GM10266 (cell line): ENCODE measurements around the gene ANO5.

Experiments used
- DNase-seq: peaks from one replicate; pipeline ENCODE4 v3.0.0; 2012; ENCODE audit errors: extremely low spot score
- CTCF ChIP-seq: IDR thresholded peaks from 2 replicates; pipeline ENCODE4 v1.5.1; 2012; ENCODE audit warnings: mild to moderate bottlenecking, low read depth; ENCODE audit not compliant: control insufficient read depth, insufficient read depth; ENCODE audit errors: missing control alignments

The ANO5 gene

DNA sequence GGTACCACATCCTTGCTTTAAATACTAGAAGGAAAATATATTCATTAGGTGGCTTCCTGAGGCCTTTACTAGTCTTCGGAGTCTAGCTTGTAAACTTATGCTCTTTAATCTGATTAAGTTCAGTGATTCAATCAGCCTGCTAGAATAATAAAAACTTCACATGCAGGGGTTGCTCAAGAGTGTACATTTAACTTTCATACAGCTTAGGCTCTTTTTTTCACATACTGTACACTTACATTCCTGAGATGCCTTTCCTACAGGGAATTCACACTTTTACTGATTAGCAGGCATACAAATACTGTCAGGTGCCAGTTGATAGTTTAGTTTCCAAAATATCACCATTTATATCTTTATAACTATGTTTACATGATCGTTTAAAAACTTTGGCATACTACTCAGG is 3.2 kb upstream of the ANO5 start:
- TF ChIP-seq CTCF, result no peak

DNA sequence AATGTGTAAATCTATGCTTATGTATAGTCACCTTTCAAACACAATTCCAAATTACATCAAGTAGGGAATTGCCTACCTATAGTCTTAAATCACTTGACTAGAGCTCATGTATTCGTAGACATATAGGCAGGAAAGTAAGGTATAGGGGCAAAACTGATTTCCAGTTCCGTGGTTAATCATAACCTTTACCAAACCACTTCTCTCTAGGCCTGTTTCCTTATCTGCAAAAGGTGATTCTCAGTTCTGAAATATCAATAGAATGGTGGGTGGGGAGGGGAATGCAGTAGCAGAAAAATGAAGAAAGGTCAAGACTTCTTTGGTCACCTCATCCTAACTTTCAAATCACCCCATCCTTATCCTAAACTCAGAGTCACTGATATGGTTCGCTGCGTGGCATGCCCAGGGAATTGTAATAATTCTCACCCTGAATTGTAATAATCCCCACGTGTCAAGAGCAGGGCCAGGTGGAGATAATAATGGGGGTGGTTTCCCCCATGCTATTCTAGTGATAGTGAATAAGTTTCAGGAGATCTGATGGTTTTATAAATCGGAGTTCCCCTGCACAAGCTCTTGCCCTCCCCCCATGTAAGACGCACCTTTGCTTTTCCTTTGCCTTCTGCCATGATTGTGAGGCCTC is 1.9 kb upstream of the ANO5 start:
- DNase-seq, result no peak
- TF ChIP-seq CTCF, result no peak

More for the DNA sequence above, 3.2 kb upstream of the ANO5 start:
- no peak for DNase-seq

DNA sequence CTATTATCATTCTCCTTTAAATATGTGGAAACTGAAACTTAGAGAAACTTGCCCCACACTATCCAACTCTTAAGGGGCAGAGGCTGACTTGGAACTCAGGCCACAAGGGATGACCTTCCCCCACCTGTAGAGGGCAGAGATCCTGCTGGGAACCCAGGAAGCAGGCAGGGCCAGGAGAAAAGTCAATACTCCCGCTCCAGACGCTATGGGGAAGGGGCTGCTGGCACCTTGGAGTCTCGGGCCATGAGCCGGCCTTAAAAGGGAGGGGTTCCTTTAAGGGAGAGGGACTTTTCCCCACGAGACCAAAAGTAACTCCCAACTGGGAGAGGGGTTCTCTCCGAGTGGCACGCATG is 620 bp upstream of the ANO5 start:
- DNase-seq, result peak; percentile 23
- TF ChIP-seq CTCF, result peak; percentile 40

GRCh38 chr11:22193348-22194051 is 615 bp downstream of the ANO5 start:
- no peak for TF ChIP-seq CTCF
- peak; percentile 25 for DNase-seq

DNA sequence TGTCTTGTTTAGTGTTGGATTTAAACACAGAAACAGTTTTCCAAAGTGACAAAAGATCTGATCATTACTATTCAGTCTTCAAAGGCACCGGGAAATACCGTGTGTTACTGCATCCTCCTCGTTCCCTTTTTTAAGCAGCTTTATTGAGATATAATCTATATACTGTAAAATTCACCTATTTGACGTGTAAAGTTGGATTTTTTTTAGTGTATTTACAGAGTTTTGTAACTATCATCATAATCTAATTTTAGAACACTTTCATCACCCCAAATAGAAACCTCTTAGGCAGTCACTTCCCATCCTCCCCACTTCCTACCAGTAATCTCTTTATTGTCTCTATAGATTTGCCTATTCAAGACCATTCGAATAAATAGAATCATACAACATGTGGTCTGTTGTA is 1.4 kb downstream of the ANO5 start:
- DNase-seq, result no peak

DNA sequence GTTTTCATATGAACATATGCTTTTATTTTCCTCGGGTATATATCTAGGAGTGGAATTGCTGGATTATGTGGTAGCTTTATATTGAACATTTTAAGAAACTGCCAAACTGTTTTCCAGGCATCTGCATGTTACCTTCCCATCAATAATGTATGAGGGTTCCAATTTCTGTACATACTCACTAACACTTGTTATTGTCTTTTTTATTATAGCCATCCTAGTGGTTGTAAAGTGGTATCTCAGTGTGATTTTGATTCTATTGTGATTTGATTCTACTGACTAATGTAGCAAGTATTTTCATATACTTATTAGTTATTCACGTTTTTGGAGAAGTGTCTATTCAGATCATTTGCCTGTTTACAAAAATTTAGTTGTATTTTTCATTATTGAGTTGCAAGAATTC is 2.0 kb downstream of the ANO5 start:
- no peak for DNase-seq
- no peak for TF ChIP-seq CTCF

More for the DNA sequence above, 1.4 kb downstream of the ANO5 start:
- no peak for TF ChIP-seq CTCF
